Bronchial epithelial cell (primary cell): ENCODE results near the gene KIFC3. TPM values are rescaled to one million over a fixed set of nuclear protein-coding genes. Genes with fewer than 3 reads are reported as not detected.

Experiments
- DNase-seq: peaks from one replicate; pipeline ENCODE4 v3.0.0-alpha.2; 2010; ENCODE audit warnings: low read depth
- FAIRE-seq: peaks from 2 replicates; lab custom pipeline; 2011; peaks lifted over from hg19 to GRCh38; lab: Jason Lieb, UNC
- H3K27me3 ChIP-seq: 2 replicates; pipeline ENCODE4 v1.5.1; 2011; ENCODE audit warnings: low read length; ENCODE audit not compliant: control insufficient read depth, insufficient read depth
- H3K36me3 ChIP-seq: 2 replicates; pipeline ENCODE4 v1.5.1; 2011; ENCODE audit warnings: low read length; ENCODE audit not compliant: control insufficient read depth, insufficient read depth
- H3K4me3 ChIP-seq: 2 replicates; pipeline ENCODE4 v1.5.1; 2011; ENCODE audit warnings: mild to moderate bottlenecking, low read depth, low read length, control low read depth
- CTCF ChIP-seq: IDR thresholded peaks from 2 replicates; pipeline ENCODE4 v1.5.1; 2011; ENCODE audit warnings: mild to moderate bottlenecking, moderate library complexity, low read length, control low read depth, inconsistent platforms; ENCODE audit not compliant: insufficient read depth, severe bottlenecking
- total RNA-seq: library from RNA; depleted of rRNA; stranded (reverse); fragments of >200 nt; gene quantifications from 2 replicates; pipeline ENCODE4 v1.2.1, GENCODE V29; 2014

Gene KIFC3
- total RNA-seq, 1 donor from 2014 or later = 34.8 TPM

DNA sequence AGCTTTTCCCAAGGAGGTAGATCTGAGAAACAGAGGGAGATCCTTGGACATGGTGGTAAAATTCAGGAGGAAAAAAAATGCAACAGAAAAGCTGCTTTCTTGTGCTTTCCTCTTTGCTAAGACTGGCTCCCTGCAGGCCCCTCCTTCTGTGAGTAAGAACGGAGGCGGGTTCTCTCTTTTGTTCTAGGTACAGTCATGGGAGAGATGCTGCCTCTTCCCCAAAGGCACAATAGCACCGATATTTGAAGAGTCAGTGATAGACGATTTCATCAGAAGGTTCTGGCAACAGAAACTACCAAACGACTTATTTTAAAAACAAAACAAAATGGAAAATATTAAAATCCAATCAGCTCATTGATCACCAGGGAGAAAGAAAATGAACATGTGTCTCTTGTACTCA lies 32.6 kb upstream of the KIFC3 start:
- H3K4me3 ChIP-seq = no peak overlapping the region
- no peak for FAIRE-seq
- DNase-seq = peak; percentile 92

DNA sequence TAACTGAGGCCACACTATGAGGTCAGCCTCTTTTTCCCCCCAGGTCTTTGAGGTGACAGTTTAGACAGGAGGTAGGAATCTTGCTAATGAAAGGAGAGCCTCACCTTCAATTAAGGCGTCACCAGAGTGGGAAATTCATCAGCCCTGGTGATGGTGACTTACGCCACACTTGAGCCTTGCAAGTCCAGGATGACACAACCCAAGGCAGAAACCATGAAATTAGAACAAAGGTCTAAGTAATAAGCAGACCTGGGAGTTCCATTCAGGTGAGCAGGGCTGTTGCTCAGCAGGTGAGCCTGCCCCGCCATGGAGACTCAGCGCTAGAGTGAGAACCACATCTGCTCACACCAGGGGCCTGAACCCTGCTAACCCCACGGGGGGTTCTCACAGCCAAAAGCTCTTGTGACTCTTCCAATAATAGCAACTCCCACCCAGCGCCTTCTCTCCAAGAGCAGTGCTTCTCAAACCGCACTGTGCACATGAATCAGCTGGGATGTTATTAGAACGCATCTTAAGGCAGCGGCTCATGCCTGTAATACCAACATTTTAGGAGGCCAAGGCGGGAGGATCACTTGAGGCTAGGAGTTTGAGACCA lies 28.7 kb upstream of the KIFC3 start:
- H3K36me3 ChIP-seq = no peaks in the 10 kb centered on the region
- no peak overlapping the region for H3K4me3 ChIP-seq
- H3K27me3 ChIP-seq = no peaks in the 10 kb centered on the region
- no peak for TF ChIP-seq CTCF
- DNase-seq = peak; percentile 53
- FAIRE-seq = peak; percentile 60

More for the DNA sequence above, 32.6 kb upstream of the KIFC3 start:
- no peaks in the 10 kb centered on the region for H3K36me3 ChIP-seq
- H3K27me3 ChIP-seq = no peaks in the 10 kb centered on the region
- no peak for TF ChIP-seq CTCF

DNA sequence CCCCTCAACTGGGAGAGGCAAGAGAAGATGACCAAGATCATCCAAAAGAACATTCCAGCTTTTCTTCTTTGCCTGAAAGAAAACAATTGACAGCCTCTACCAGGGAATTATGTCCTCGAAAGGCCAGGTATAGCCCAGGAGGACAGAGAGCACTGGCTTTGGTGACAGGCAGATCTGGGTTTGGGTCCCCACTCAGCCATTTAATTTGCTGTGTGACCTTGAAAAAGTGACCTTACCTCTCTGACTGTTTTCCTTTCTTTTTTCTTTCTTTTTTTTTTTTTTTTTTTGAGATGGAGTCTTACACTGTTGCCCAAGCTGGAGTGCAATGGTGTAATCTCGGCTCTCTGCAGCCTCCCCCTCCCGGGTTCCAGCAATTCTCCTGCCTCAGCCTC lies 27.7 kb upstream of the KIFC3 start:
- Histone ChIP-seq H3K4me3 (no peak overlapping the region), H3K36me3 (no peaks in the 10 kb centered on the region), H3K27me3 (no peaks in the 10 kb centered on the region)
- no peak for FAIRE-seq
- no peak for TF ChIP-seq CTCF
- no peak for DNase-seq

GRCh38 chr16:57828272-57829161 lies 26.2 kb upstream of the KIFC3 start:
- H3K4me3 ChIP-seq = no peak overlapping the region
- no peaks in the 10 kb centered on the region for H3K27me3 ChIP-seq
- FAIRE-seq (no peak), DNase-seq (no peak)
- no peak for TF ChIP-seq CTCF
- H3K36me3 ChIP-seq = no peaks in the 10 kb centered on the region

- no peaks in the 10 kb centered on the region for H3K27me3 ChIP-seq
- FAIRE-seq (no peak), DNase-seq (no peak)
- H3K36me3 ChIP-seq = no peaks in the 10 kb centered on the region
- TF ChIP-seq CTCF = no peak
- no peak overlapping the region for H3K4me3 ChIP-seq
Measured at GRCh38 chr16:57826706-57827625, 24.7 kb upstream of the KIFC3 start.
